WERI-Rb-1 (cell line): ENCODE results near the gene ZDHHC11.

ENCODE experiments used
- DNase-seq: peaks from one replicate; pipeline ENCODE4 v3.0.0-alpha.2; 2020
- H3K27ac ChIP-seq: fragments of 250-450 bp; sonication (Bioruptor Pico); 2 replicates; pipeline ENCODE4 v1.5.1; 2020; ENCODE audit warnings: mild to moderate bottlenecking, moderate library complexity
- H3K27me3 ChIP-seq: fragments of 250-450 bp; sonication (Bioruptor Pico); 2 replicates; pipeline ENCODE4 v1.5.1; 2021; ENCODE audit warnings: mild to moderate bottlenecking, low read depth, moderate library complexity; ENCODE audit not compliant: insufficient read depth, severe bottlenecking
- H3K36me3 ChIP-seq: fragments of 250-450 bp; sonication (Bioruptor Pico); 2 replicates; pipeline ENCODE4 v1.5.1; 2020; ENCODE audit warnings: mild to moderate bottlenecking, moderate library complexity
- H3K4me3 ChIP-seq: 2 replicates; pipeline ENCODE4 v1.5.1; 2011; ENCODE audit warnings: low read depth, mild to moderate bottlenecking, control low read depth, low read length
- H3K9me3 ChIP-seq: fragments of 250-450 bp; sonication (Bioruptor Pico); 2 replicates; pipeline ENCODE4 v1.5.1; 2021; ENCODE audit warnings: mild to moderate bottlenecking, moderate library complexity; ENCODE audit not compliant: severe bottlenecking
- CTCF ChIP-seq: IDR thresholded peaks from 2 replicates; pipeline ENCODE4 v1.5.1; 2011; ENCODE audit warnings: low read depth, mild to moderate bottlenecking, control low read depth, inconsistent platforms, low read length

ZDHHC11 gene

GRCh38 chr5:886036-886435 lies 35.2 kb upstream of the ZDHHC11 start:
- Histone ChIP-seq H3K36me3 (peaks cover 100% of the 10 kb centered on the region), H3K4me3 (no peak overlapping the region), H3K27ac (no peak overlapping the region), H3K9me3 (no peaks in the 10 kb centered on the region), H3K27me3 (no peaks in the 10 kb centered on the region)
- TF ChIP-seq CTCF: no peak
- DNase-seq: no peak

- Histone ChIP-seq H3K4me3 (no peak overlapping the region), H3K27me3 (no peaks in the 10 kb centered on the region), H3K27ac (no peak overlapping the region), H3K9me3 (no peaks in the 10 kb centered on the region), H3K36me3 (peaks cover 100% of the 10 kb centered on the region)
- no peak for TF ChIP-seq CTCF
- DNase-seq: no peak
Measured at GRCh38 chr5:885529-885928, 34.7 kb upstream of the ZDHHC11 start.

GRCh38 chr5:885127-885442 lies 34.3 kb upstream of the ZDHHC11 start:
- Histone ChIP-seq H3K27me3 (no peaks in the 10 kb centered on the region), H3K36me3 (peaks cover 97% of the 10 kb centered on the region), H3K27ac (no peak overlapping the region), H3K4me3 (no peak overlapping the region), H3K9me3 (no peaks in the 10 kb centered on the region)
- no peak for DNase-seq
- TF ChIP-seq CTCF: no peak

GRCh38 chr5:884345-885126 lies 33.8 kb upstream of the ZDHHC11 start:
- no peak overlapping the region for H3K27ac ChIP-seq
- no peak; the same call in 1 of the 2 replicates for TF ChIP-seq CTCF

GRCh38 chr5:883475-884181 lies 32.8 kb upstream of the ZDHHC11 start:
- no peak for TF ChIP-seq CTCF
- H3K27me3 ChIP-seq: no peaks in the 10 kb centered on the region
- DNase-seq: no peak
- H3K27ac ChIP-seq: no peak overlapping the region
- H3K36me3 ChIP-seq: peaks cover 83% of the 10 kb centered on the region
- H3K4me3 ChIP-seq: no peak overlapping the region
- no peaks in the 10 kb centered on the region for H3K9me3 ChIP-seq

More at GRCh38 chr5:884345-885126, 33.8 kb upstream of the ZDHHC11 start:
- H3K36me3 ChIP-seq: peaks cover 92% of the 10 kb centered on the region
- DNase-seq: no peak
- no peaks in the 10 kb centered on the region for H3K27me3 ChIP-seq
- H3K4me3 ChIP-seq: no peak overlapping the region
- no peaks in the 10 kb centered on the region for H3K9me3 ChIP-seq
